CD4-positive, alpha-beta T cell treated with Interleukin-2 at 100 ng/mL for 4 hours (primary cell): Measurements from ENCODE around the gene CACNA2D3.
"Not testable (repeated sequence)": the region's sequence is repeated elsewhere in the genome, so short reads cannot be mapped to it uniquely, and the experiment has no call there.

Experiments used
- DNase-seq: peaks from one replicate; pipeline ENCODE4 v3.0.0-alpha.2; 2020; ENCODE audit warnings: low spot score

CACNA2D3 gene

GRCh38 chr3:54573858-54574257 is 451.5 kb downstream of the CACNA2D3 start:
- no peak for DNase-seq

- DNase-seq = no peak
Measured at GRCh38 chr3:54574906-54575617, 452.7 kb downstream of the CACNA2D3 start.

GRCh38 chr3:54575618-54575960 is 453.2 kb downstream of the CACNA2D3 start:
- DNase-seq = no peak

- no peak for DNase-seq
Measured at GRCh38 chr3:54577313-54577712, 455.0 kb downstream of the CACNA2D3 start.

GRCh38 chr3:54578417-54578816 is 456.1 kb downstream of the CACNA2D3 start:
- DNase-seq = no peak

- DNase-seq = no peak
Measured at GRCh38 chr3:54580453-54580852, 458.1 kb downstream of the CACNA2D3 start.

GRCh38 chr3:54582424-54582823 is 460.1 kb downstream of the CACNA2D3 start:
- DNase-seq = no peak

- DNase-seq = no peak
Measured at GRCh38 chr3:54591157-54591556, 468.8 kb downstream of the CACNA2D3 start.

GRCh38 chr3:54593653-54594052 is 471.3 kb downstream of the CACNA2D3 start:
- no peak for DNase-seq

- DNase-seq = no peak
Measured at GRCh38 chr3:54596087-54596486, 473.7 kb downstream of the CACNA2D3 start.

GRCh38 chr3:54599716-54600115 is 477.4 kb downstream of the CACNA2D3 start:
- DNase-seq = no peak

- no peak for DNase-seq
Measured at GRCh38 chr3:54600441-54601204, 478.3 kb downstream of the CACNA2D3 start.

- DNase-seq = no peak
Measured at GRCh38 chr3:54604495-54604894, 482.1 kb downstream of the CACNA2D3 start.

- DNase-seq = no peak
Measured at GRCh38 chr3:54608041-54608440, 485.7 kb downstream of the CACNA2D3 start.

GRCh38 chr3:54619053-54619452 is 496.7 kb downstream of the CACNA2D3 start:
- no peak for DNase-seq

GRCh38 chr3:54619531-54619930 is 497.2 kb downstream of the CACNA2D3 start:
- no peak for DNase-seq

- DNase-seq = no peak
Measured at GRCh38 chr3:54621184-54621583, 498.8 kb downstream of the CACNA2D3 start.

- DNase-seq = no peak
Measured at GRCh38 chr3:54622678-54623077, 500.3 kb downstream of the CACNA2D3 start.

- no peak for DNase-seq
Measured at GRCh38 chr3:54625805-54626787, 503.7 kb downstream of the CACNA2D3 start.

GRCh38 chr3:54628888-54629441 is 506.6 kb downstream of the CACNA2D3 start:
- no peak for DNase-seq

GRCh38 chr3:54630101-54630623 is 507.8 kb downstream of the CACNA2D3 start:
- no peak for DNase-seq

- not testable (repeated sequence) for DNase-seq
Measured at GRCh38 chr3:54631001-54631400, 508.6 kb downstream of the CACNA2D3 start.
